HG03108 (cell line): ENCODE results near the gene ALG6.

Experiments used
- ATAC-seq: cut with Tn5 transposase; IDR thresholded peaks from one replicate; pipeline ENCODE4 v1.9.1; 2021; ENCODE audit warnings: moderate library complexity; ENCODE audit not compliant: unreplicated experiment

Gene ALG6

GRCh38 chr1:63367215-63368103, at the start of gene ALG6:
TSS of gene ALG6 (plus strand) at chr1:63367627. CDS start at chr1:63370978, 3,351 bp downstream.
- ATAC-seq: peak; percentile 96

- ATAC-seq: no peak
Observed at GRCh38 chr1:63317817-63318152, 49.6 kb upstream of the ALG6 start.

GRCh38 chr1:63318201-63318979, 49.0 kb upstream of the ALG6 start:
- ATAC-seq: no peak

GRCh38 chr1:63319046-63320021, 48.1 kb upstream of the ALG6 start:
- no peak for ATAC-seq

- no peak for ATAC-seq
Observed at GRCh38 chr1:63320022-63320721, 47.3 kb upstream of the ALG6 start.

GRCh38 chr1:63321066-63321784, 46.2 kb upstream of the ALG6 start:
- no peak for ATAC-seq

- no peak for ATAC-seq
Observed at GRCh38 chr1:63321785-63322113, 45.7 kb upstream of the ALG6 start.

GRCh38 chr1:63322114-63322943, 45.1 kb upstream of the ALG6 start, which contains the start of gene FOXD3:
TSS of gene FOXD3 (plus strand) at chr1:63322567. CDS start at chr1:63323059, 492 bp downstream.
- no peak for ATAC-seq

- no peak for ATAC-seq
Observed at GRCh38 chr1:63322944-63323864, 44.2 kb upstream of the ALG6 start.

GRCh38 chr1:63323865-63324778, 43.3 kb upstream of the ALG6 start:
- ATAC-seq: no peak

GRCh38 chr1:63324779-63325119, 42.7 kb upstream of the ALG6 start:
- ATAC-seq: no peak

- ATAC-seq: no peak
Observed at GRCh38 chr1:63325279-63325985, 42.0 kb upstream of the ALG6 start.

GRCh38 chr1:63326106-63326472, 41.3 kb upstream of the ALG6 start:
- no peak for ATAC-seq

GRCh38 chr1:63326473-63327380, 40.7 kb upstream of the ALG6 start:
- no peak for ATAC-seq

GRCh38 chr1:63327417-63328054, 39.9 kb upstream of the ALG6 start:
- no peak for ATAC-seq
